Suprapubic skin (tissue), 4 donors: ENCODE measurements around the gene RNASEH2B. TPM values are rescaled to one million over a fixed set of nuclear protein-coding genes. Genes with fewer than 3 reads are reported as not detected.

Experiments used
- DNase-seq, 2 donors: peaks; one replicate each; pipeline ENCODE4 v3.0.0-alpha.2; 2019; ENCODE audit warnings: low spot score in 2 of 2
- H3K27ac ChIP-seq: fragments of 200-600 bp; sonication (generic); one replicate; pipeline ENCODE4 v1.5.1; 2019
- H3K27me3 ChIP-seq: fragments of 200-600 bp; sonication (generic); one replicate; pipeline ENCODE4 v1.5.1; 2019
- H3K36me3 ChIP-seq: fragments of 200-600 bp; sonication (generic); one replicate; pipeline ENCODE4 v1.5.1; 2019
- H3K4me1 ChIP-seq: fragments of 200-600 bp; sonication (generic); one replicate; pipeline ENCODE4 v1.5.1; 2019
- H3K4me3 ChIP-seq: fragments of 200-600 bp; sonication (generic); one replicate; pipeline ENCODE4 v1.5.1; 2019; ENCODE audit warnings: mild to moderate bottlenecking
- H3K9me3 ChIP-seq: fragments of 200-600 bp; sonication (generic); one replicate; pipeline ENCODE4 v1.5.1; 2019
- CTCF ChIP-seq, 2 donors: fragments of 200-600 bp in 1 of 2; fragments of 450-650 bp in 1 of 2; sonication (generic) in 1 of 2; IDR thresholded peaks; one replicate each; pipeline ENCODE4 v1.5.1; 2016 to 2019; ENCODE audit warnings: antibody characterized with exemption in 2 of 2, mild to moderate bottlenecking in 1 of 2, moderate library complexity in 1 of 2
- EP300 ChIP-seq: sonication (generic); formaldehyde crosslinking; IDR thresholded peaks from one replicate; pipeline ENCODE4 v1.6.1; 2017; ENCODE audit warnings: antibody characterized with exemption
- POLR2A ChIP-seq, 2 donors: fragments of 450-650 bp; IDR thresholded peaks; one replicate each; pipeline ENCODE4 v1.6.1; 2017; ENCODE audit warnings: antibody characterized with exemption in 2 of 2, mild to moderate bottlenecking in 2 of 2, moderate library complexity in 2 of 2
- POLR2AphosphoS5 ChIP-seq, 3 donors: sonication (generic); formaldehyde crosslinking; IDR thresholded peaks; one replicate each; pipeline ENCODE4 v1.6.1; 2017; ENCODE audit warnings: antibody characterized with exemption in 3 of 3
- WGBS: methylation state at CpG from one replicate; pipeline ENCODE4 v1.1.5; 2018; 5-methylcytosine and 5-hydroxymethylcytosine counted together
- total RNA-seq, 4 donors: library from RNA; depleted of rRNA; stranded (reverse); fragments of >200 nt; gene quantifications; one replicate each; pipeline ENCODE4 v1.1.0, GENCODE V29; 2016

RNASEH2B gene
- total RNA-seq, 4 donors from 2014 or later = 11.0 to 39.9 (median 21.7) TPM

GRCh38 chr13:50873467-50873866 is 36.1 kb upstream of the RNASEH2B start:
- TF ChIP-seq EP300 = no peak
- no peak for TF ChIP-seq CTCF (IDR thresholded peaks at IDR 0.05)
- no peak for TF ChIP-seq POLR2A (IDR thresholded peaks at IDR 0.05)
- TF ChIP-seq POLR2AphosphoS5 (IDR thresholded peaks at IDR 0.05) = no peak
- Histone ChIP-seq H3K4me3 (no peak overlapping the region), H3K27me3 (no peaks in the 10 kb centered on the region), H3K27ac (no peak overlapping the region), H3K4me1 (no peaks in the 10 kb centered on the region), H3K9me3 (no peaks in the 10 kb centered on the region), H3K36me3 (no peaks in the 10 kb centered on the region)
- DNase-seq = no peak
- WGBS = 66% methylated on average over 2 of the region's 2 CpGs

GRCh38 chr13:50873991-50874390 is 35.6 kb upstream of the RNASEH2B start:
- no peaks in the 10 kb centered on the region for H3K27me3 ChIP-seq
- whole genome bisulfite sequencing = 88% methylated on average over 2 of the region's 2 CpGs
- no peak overlapping the region for H3K27ac ChIP-seq
- H3K4me1 ChIP-seq = no peaks in the 10 kb centered on the region
- no peaks in the 10 kb centered on the region for H3K36me3 ChIP-seq
- H3K9me3 ChIP-seq = no peaks in the 10 kb centered on the region
- no peak overlapping the region for H3K4me3 ChIP-seq
- no peak for DNase-seq
- TF ChIP-seq CTCF (IDR thresholded peaks at IDR 0.05) (no peak), POLR2A (IDR thresholded peaks at IDR 0.05) (no peak), POLR2AphosphoS5 (IDR thresholded peaks at IDR 0.05) (no peak)

DNA sequence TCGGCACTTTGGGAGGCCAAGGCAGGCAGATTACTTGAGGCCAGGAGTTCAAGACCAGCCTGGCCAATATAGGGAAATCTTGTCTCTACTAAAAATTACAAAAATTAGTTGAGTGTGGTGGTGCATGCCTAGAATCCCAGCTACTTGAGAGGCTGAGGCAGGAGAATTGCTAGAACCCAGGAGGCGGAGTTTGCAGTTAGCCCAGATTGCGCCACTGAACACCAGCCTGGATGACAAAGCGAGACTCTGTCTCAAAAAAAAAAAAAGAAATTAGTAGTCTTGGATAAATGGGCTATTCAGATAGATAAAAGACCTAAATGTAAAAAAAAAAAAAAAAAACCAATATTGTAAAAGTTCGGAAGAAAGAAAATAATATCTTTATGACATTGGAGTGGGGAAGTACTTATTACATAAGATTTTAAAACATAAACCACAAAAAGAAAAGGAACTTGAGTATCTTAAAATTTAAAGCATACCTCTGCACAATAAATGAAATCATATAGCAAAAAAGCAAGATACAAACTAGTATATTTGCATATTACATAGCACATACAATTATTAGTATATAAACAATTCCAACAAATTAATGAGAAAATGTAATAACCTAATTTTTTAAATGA is 26.7 kb upstream of the RNASEH2B start:
- Histone ChIP-seq H3K9me3 (no peaks in the 10 kb centered on the region), H3K4me3 (no peak overlapping the region), H3K27me3 (no peaks in the 10 kb centered on the region), H3K4me1 (no peaks in the 10 kb centered on the region), H3K27ac (no peak overlapping the region), H3K36me3 (no peaks in the 10 kb centered on the region)
- WGBS = 91% methylated on average over 5 of the region's 5 CpGs
- no peak for DNase-seq
- TF ChIP-seq CTCF (IDR thresholded peaks at IDR 0.05) (no peak), POLR2AphosphoS5 (IDR thresholded peaks at IDR 0.05) (no peak), EP300 (no peak), POLR2A (IDR thresholded peaks at IDR 0.05) (no peak)

DNA sequence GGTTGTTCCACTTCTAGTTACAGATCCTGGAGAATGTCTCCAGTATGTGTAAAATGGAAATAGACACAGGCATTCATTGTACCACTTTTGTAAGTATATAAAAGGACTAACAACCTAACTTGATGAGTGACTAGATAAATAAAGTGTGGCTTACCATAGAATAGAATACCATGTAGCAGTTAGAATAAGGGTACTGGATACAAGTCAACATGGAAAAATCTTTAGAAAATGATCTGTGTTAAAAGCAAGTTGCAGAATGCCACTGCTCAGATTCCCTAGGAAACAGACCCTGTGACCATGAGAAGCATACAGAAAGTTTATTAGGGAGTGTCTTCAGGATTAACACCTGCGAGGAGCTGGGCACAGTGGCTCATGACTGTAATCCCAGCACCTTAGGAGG is 25.9 kb upstream of the RNASEH2B start:
- no peak overlapping the region for H3K4me3 ChIP-seq
- no peaks in the 10 kb centered on the region for H3K4me1 ChIP-seq
- no peak for DNase-seq
- no peak overlapping the region for H3K27ac ChIP-seq
- no peaks in the 10 kb centered on the region for H3K9me3 ChIP-seq
- H3K36me3 ChIP-seq = no peaks in the 10 kb centered on the region
- 77% methylated on average over 1 of the region's 1 CpG for WGBS
- no peaks in the 10 kb centered on the region for H3K27me3 ChIP-seq
- no peak for TF ChIP-seq POLR2A (IDR thresholded peaks at IDR 0.05)

DNA sequence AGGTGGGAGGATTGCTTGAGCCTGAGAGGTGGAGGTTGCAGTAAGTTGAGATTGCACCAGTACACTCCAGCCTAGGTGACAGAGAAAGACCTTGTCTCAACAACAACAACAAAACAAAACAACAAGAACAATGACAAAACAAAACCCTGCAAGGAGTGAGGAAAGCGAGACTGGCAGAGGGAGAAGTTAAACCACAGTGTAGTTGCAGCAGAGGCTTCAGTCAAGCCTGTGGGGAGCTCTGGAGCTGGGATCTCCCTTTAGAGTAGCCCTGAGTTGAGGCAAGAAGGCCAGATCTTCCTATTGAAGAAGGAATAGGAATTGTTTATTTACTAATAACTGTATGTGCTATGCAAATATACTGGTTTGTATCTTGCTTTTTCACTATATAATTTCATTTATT is 25.3 kb upstream of the RNASEH2B start:
- no peak overlapping the region for H3K27ac ChIP-seq
- DNase-seq = no peak
- no peak overlapping the region for H3K4me3 ChIP-seq
- H3K4me1 ChIP-seq = no peaks in the 10 kb centered on the region
- H3K9me3 ChIP-seq = no peaks in the 10 kb centered on the region
- no peaks in the 10 kb centered on the region for H3K27me3 ChIP-seq
- WGBS = 94% methylated on average over 1 of the region's 1 CpG
- TF ChIP-seq POLR2A (IDR thresholded peaks at IDR 0.05) = no peak
- no peak for TF ChIP-seq EP300
- no peak for TF ChIP-seq POLR2AphosphoS5 (IDR thresholded peaks at IDR 0.05)
- no peak for TF ChIP-seq CTCF (IDR thresholded peaks at IDR 0.05)
- H3K36me3 ChIP-seq = no peaks in the 10 kb centered on the region

DNA sequence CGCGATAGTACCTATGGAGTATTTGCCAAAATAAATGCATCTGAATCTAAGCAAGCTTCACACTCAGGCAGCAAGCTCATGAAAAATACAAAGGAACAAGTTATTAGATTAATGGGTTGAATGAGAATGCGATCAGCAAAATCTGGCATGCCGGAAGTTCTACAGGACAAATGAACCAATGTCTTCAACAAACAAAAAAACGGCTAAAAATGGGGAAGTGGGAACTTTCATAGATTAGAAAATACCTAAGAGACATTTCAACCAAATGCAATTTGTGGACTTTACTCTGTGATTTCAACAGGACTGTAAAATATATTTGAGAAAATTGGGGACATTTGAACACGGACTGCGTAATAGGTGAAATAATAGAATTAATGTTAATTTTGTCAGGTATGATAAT is 22.4 kb upstream of the RNASEH2B start:
- Histone ChIP-seq H3K9me3 (no peaks in the 10 kb centered on the region), H3K36me3 (no peaks in the 10 kb centered on the region), H3K27me3 (no peaks in the 10 kb centered on the region), H3K4me3 (no peak overlapping the region), H3K4me1 (no peaks in the 10 kb centered on the region), H3K27ac (no peak overlapping the region)
- no peak for DNase-seq
- 93% methylated on average over 7 of the region's 7 CpGs for WGBS
- no peak for TF ChIP-seq POLR2A (IDR thresholded peaks at IDR 0.05)
- TF ChIP-seq CTCF (IDR thresholded peaks at IDR 0.05) = no peak
- no peak for TF ChIP-seq EP300
- no peak for TF ChIP-seq POLR2AphosphoS5 (IDR thresholded peaks at IDR 0.05)
